GM21737 (cell line): ENCODE results near the gene RBM34.
"Not testable (repeated sequence)": the region's sequence is repeated elsewhere in the genome, so short reads cannot be mapped to it uniquely, and the experiment has no call there.

Experiments
- ATAC-seq: cut with Tn5 transposase; IDR thresholded peaks from one replicate; pipeline ENCODE4 v1.9.1; 2021; ENCODE audit warnings: mild to moderate bottlenecking, moderate library complexity; ENCODE audit not compliant: unreplicated experiment

RBM34 gene

DNA sequence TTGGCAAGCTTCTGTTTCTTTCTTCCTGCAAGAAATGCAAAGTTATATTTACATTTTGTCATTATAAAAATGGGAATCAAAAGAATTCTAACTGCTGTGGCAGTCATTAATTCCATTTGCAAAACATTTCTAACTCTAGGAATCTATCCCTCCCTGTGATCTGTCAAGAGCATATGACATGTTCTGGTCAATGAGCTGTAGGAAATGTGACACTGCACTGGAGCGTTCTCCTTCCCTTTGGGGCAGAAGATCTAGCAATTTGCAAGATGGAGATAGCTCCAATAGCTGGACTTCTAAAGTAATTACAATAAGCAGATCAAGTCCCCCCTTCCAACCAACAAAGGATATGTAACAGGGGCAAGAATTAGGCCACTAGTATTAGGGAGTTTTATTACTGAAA lies 38.7 kb downstream of the RBM34 start:
- ATAC-seq, result no peak

DNA sequence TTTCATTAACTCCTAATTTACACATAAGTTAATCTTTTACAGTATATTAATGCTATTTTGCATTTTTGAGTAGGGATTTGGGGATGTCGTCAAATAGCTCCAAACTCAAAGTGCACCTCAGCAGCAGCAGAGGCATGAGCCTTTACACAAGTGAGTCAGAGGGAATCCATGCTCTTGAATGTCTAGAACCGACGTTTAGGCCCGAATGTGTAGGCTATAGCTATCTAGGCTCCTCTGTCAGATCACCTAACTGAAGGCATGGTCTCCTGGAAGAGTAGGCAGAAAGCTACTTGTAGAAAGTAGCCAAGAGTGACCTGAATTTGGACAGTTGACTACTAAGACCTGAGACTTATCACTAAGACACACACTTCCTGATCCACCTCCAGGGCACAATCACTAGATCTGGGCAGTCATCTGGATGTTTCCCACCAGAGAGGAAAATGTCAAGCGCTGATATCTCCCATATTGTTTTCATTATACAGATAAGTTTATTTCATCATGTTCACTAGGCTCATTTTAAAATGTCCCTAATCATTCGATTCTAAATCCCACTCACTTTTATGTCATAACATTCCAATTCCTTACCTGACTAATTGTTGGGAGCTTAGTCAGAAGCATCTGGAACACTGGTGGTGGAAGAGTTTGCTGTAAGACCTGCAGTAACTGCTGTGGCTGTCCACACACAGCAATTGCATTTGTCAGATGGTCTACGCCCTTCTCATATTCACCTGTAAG lies 47.7 kb downstream of the RBM34 start:
- ATAC-seq, result no peak

DNA sequence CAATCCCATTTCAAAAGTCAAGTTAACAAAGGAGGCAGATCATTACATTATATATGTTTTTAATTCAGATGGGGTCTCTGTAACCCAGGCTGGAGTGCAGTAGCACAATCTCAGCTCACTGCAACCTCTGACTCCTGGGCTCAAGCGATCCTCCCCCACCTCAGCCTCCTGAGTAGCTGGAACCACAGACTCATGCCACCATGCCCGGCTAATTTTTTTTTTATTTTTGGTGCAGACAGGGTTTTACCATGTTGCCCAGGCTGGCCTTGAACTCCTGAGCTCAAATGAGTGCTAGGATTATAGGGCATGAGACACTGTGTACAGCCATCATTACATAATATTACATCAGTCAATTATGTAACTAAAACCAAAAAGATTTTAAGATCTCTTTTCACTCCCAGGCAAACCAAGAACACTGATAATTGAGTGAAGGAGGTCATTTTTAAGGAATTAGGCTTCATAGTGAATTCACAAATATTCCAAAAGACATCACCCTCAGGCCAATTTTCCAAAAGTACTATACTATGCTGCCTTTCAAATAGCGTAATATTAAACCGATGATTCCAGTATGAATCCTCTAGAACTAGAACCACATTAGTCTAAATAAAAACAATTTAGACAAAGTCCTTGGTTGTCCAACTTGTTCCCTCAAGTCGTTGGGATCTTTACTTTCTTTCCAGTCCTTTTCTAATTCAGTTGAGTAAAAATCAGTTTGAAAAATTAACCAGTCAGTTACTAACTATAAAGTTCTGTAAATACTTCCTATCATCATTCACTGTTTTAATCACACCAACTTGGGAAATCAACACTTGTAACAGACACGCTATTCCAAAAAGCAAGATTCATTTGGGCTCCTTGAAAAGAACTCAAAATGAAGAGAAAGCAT lies 48.5 kb downstream of the RBM34 start:
- no peak for ATAC-seq

DNA sequence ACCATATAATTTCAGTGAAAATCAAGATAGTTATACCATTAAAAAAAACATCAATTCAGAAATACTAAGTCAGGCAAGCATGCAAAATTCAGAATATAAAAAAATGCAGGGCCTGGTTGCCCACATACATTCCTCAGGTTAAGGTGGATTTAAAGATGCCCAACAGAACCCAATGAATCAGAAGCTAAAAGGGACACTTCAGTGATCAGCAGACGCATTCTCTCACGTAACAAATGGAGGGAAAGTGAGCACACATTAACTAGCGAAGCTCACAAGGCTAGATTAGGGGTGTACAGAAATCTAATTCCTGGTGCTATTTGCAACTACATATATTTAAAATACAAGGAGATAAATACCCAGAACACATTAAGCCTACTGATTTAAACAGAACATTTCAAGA lies 49.9 kb downstream of the RBM34 start:
- no peak for ATAC-seq

DNA sequence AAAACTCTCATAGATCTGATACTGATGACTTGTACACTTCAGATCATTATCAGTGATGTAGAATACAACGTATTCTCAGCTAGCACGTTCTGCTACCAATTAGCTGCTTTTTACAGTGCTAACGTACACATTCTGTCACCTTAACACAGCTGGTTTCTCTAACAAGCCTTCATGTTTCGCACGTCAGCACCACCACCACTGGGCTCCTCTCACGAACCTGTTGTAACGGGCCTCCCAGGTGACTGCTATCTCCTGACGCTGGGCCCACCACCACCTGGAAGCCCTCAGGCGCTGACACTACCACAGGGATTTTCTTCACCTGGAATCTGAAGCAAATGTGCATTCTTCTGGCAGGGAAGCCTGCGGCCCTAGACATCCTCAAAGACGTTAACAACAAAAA lies 52.2 kb downstream of the RBM34 start:
- no peak for ATAC-seq

DNA sequence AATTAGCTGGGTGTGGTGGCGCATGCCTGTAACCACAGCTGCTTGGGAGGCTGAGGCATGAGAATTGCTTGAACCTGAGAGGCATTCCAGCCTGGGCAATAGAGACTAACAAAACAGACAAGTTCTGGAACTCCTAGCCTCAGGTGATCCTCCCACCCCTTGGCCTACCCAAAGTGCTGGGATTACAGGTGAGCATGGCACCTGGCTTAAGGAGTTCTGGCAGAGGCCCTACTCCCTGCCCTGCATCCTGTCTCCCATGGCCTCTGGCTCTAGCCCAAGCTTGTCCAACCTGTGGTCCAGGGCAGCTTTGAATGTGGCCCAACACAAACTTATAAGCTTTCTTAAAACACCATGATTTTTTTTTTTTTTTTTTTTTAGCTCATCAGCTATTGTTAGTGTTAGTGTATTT lies 52.9 kb downstream of the RBM34 start:
- ATAC-seq, result no peak

DNA sequence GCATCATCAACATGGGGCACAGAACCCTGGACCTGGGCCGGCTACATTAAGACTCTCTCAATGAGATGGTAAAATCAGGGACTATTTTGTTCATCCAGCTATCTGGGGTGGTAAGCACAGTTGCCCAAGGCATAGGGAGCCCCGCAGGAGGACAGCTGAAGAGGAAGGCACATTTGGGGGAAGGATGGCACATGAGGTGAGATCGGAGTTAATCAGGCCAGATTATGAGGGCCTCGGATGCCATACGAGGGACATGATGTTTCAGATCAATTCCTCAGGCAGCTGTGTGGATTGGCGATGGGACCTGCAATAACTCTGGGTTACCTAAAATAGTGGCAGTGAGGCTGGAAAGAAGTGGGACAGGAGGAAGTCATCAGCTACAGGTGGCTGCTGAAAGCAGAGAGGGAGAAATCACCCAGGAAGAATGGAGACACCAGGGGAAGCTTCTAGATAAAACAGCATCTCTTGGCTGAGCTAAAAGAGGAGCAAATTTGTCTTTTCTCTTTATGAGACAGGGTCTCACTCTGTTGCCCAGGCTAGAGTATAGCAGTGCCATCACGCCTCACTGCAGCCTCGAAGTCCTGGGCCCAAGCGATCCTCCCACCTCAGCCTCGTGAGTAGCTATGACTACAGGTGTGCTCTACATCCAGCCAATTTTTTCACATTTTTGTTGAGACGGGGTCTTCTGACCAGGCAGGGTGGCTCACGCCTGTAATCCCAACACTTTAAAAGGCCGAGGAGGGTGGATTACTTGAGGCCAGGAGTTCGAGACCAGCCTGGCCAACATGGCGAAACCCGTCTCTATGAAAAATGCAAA lies 53.5 kb downstream of the RBM34 start:
- no peak for ATAC-seq

DNA sequence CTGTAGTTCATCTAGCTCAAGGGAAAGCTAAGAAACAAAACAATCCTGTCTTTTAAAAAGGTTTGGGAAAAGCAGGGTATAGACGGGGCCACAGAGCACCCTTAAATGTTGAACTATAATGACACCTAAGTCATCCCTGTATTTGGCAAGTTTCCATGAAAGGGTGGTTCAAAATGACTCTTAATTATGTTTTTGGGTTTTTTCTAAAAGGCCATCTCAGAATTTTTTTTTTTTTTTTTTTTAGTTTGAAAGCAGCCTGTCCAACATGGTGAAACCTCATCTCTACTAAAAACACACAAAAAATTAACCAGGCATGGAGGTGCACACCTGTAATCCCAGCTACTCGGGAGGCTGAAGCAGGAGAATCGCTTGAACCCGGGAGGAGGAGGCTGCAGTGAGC lies 54.6 kb downstream of the RBM34 start:
- ATAC-seq, result no peak

DNA sequence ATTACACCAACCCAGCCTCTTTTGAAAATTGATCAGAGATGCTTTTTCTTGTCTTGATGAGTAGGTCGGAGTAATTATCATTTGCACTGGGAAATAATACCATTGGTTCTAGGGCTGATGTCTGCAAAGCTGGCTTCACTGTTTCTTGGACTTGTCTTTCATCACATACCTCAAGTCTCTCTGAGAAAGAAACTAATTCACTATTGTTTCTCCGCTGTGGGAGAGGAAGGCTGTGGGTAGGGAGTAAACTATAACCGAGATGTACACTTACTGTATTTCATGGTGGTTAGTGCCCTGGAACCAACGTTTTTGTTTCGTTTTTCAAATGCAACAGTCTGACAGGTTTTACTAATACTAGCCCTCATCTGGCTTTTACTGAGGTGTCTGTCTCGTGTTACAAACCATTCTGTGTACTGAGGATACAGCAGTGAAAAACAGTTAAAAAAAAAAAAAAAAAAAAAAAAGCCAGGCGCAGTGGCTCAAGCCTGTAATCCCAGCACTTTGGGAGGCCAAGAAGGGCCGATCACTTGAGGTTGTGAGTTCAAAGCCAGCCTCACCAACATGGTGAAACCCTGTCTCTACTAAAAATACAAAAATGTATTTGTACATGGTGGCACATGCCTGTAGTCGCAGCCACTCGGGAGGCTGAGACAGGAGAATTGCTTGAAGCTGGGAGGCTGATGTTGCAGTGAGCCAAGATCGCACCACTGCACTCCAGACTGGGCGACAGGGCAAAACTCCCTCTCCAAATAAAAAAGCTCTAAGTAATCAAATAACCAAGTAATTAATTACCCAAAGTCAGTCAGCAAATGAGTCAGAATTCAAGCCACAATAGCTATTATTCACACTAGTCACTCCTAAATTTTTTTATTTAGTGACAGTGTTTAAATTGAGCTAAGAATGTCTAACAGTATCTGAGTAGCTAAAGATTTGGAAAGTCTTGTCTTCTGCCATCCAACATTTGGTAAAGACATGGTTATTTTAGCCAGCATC lies 55.7 kb downstream of the RBM34 start:
- peak; percentile 85 for ATAC-seq

DNA sequence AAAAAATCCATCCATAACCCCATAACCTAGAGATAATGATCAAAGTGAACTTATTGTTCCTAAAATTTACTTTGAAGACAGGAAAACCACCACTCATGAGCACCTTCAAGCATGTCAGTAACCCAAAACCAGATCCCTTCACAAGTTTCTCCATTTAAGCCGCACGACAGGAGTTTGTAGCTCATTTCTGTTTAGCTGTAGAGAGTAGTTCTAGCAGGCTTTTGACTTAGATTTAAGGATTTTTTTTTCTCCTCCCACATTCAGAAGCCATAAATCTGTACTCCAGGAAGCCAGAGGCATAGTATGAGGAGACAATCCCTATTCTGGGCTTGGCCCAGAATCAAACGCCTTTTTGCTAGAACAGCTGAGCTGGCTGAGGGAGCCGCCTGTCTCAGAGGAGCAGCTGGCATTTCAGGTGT lies 58.0 kb downstream of the RBM34 start:
- ATAC-seq, result no peak

DNA sequence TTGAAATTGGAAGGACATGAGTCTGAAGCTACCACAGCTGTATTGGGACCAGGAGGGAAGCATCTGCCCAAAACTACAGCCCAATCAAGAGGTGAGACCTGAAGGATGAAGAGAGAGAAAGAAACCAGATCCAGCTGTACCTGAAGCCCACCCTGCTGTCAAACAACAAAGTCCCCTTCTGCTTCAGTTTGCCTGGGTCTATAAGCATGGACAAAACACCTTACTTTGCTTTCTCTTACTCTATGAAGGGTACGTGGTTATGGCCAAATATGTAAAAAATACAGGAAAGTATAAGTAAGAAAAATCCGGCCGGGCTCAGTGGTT lies 58.8 kb downstream of the RBM34 start:
- no peak for ATAC-seq

DNA sequence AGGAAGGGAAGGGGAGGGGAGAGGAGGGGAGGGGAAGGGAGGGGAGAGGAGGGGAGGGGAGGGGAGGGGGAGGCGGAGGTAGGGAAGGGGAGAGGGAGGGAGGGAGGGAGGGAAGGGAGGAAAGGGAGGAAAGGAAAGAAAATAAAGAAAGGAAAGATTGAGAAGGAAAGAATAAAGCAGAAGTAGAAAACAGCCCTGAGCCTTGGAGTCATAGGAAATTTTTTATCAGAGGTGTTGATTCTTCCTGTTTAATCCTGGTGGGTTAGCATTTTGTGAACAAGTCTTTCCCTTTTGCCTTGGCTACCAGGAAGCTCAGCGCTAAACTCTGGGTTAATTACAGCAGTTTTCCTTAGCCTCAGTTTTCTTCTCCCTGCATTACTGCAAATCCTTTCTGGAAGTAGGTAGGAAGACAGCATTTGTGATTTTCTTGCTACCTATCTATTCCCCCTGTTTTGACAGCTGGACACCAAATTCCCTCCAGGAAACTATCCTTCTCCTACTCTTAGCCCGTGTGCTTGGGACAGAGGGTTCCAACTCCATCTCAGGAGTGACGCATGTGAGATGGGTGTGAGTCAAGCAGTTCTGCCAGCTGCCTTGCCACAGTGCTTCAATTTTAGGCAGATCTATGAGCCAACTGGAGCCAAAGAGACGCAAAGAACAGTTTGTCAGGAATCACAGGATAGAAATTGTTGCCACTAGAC lies 59.3 kb downstream of the RBM34 start:
- no peak for ATAC-seq

DNA sequence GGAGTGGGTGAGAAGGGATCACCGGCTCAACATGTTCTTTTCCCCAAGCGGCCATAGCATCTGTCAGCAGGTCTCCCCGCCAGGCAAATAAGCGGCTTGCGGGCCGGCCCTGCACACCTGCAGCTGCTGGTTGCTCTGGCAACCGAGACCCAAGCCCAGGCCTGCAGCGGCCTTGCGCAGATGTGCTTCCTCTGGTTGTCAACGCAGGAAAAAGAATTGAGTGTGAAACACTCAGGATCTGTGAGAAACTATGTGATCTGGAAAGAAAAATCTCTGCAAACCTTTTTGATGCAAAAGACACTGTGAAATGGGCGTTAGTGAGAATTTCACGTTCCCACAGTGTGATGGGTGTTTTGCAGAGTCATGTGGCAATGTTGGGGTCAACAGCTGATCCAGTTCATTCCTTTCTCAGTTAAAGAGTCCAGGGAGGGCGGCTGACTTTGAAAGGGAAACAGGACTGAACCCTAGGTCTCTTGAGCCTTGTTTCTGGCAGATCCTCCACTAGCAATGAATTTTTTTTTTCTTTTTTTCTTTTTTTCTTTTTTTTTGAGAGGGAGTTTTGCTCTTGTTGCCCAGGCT lies 60.8 kb downstream of the RBM34 start:
- ATAC-seq, result no peak

DNA sequence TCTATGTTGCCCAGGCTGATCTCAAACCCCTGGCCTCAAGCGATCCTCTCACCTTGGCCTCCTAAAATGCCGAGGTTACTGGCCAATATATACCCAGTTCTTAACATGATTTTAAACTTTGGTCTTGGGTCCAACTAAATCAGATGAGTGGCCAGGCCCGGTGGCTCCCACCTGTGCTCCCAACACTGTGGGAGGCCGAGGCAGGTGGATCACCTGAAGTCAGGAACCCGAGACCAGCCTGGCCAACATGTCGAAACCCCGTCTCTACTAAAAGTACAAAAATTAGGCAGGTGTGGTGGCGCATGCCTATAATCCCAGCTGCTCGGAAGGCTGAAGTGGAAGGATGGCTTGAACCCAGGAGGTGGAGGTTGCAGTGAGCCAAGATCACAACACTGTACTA lies 62.1 kb downstream of the RBM34 start:
- no peak for ATAC-seq

DNA sequence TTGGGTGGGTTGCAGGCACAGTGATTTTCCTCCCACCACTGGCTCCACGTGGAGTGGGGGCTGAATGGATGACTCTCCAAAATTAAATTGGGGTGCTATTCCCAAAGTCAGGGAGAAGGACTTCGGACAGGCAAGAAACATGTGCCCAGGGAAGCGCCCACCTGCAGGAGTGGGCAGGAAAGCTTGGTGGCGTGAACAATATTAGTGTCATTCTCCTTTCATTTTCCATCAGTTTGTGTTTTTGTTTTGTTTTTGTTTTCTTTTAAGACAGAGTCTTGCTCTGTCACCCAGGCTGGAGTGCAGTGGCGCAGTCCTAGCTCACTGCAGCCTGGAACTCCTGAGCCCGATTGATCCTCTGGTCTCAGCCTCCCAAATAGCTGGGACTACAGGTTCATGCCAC lies 62.5 kb downstream of the RBM34 start:
- no peak for ATAC-seq

DNA sequence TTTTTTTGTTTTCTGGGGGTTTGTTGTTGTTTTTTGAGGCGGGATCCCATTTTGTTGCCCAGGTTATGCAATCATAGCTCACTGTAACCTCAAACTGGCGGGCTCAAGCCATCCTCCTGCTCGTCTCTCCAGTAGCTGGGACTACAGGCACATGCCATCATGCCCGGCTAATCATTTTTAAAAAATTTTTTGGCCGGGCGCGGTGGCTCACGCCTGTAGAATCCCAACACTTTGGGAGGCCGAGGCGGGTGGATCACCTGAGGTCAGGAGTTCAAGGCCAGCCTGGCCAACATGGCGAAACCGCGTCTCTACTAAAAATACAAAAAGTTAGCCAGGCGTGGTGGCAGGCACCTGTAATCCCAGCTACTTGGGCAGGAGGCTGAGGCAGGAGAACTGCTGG lies 63.5 kb downstream of the RBM34 start:
- not testable (repeated sequence) for ATAC-seq

DNA sequence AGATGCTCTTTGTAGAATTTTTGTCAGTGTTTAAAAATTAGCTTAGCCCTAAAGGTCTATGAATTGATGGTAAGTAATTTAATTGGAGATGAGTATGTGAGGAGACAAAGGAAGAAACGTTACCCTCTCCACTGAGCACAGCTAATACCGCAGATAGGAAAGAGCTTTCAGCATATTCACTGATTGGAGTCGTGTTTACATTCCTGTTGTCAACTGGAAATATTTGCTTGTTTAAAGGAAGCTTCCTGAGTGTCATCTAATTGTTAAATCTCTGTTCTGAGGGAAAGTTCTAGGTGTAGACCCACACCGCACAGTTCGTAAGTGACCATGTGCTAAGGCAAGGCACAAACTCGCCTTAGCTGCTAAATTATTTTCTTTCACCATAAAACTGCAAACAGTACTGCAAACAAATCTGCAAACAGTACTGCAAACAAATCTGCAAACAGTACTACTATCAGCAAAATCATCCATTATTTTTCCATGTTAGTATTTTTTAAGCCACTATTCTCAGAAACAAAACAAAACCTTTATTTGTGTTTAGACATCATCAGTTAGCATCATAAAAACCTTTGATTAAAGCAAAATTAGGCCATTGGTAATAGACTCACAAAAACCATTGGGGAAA lies 65.0 kb downstream of the RBM34 start:
- no peak for ATAC-seq

DNA sequence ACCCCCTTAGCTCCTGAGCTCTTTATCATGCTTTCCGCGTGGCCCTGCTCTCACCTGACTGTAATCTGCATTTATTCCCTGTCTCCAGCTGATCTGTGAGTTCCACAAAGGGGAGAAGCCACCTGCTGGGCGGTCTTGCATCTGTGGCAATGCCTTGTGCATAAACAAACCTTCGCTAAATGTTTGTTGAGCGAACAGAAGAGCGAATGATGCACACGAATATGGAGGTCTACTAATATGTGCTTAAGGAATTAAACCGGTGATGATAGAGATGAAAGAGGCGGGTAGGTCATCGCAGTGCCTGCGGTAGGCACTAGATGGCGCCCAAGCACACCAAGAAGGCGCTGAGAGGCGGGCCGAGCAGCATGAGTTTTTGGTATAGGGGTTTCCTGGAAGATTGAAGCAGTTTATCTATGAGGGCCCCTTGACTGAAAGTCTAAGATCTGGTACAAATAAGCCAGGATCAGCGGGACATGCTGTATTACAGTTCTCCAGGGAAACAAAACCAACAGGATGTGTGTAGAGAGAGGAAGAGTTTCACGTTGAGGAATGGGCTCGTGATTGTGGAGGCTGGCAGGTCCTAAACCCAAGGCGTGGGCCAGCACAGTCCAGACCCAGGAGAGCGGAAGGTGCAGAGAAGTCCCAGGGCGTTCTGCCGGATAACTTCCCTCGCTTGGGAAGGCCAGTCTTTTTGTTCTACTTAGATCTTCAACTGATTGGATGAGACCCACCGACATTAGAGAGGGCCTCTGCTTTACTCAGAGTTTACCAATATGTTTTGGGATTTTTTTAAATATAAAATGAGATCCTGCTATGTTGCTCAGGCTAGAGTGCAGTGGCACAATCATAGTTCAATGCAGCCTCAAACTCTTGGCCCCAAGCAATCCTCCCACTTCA lies 67.1 kb downstream of the RBM34 start:
- no peak for ATAC-seq
